ENCODE measurements around the gene LASP1. TPM values are rescaled to one million over a fixed set of nuclear protein-coding genes. Genes with fewer than 3 reads are reported as not detected.

LASP1 gene, protein sequence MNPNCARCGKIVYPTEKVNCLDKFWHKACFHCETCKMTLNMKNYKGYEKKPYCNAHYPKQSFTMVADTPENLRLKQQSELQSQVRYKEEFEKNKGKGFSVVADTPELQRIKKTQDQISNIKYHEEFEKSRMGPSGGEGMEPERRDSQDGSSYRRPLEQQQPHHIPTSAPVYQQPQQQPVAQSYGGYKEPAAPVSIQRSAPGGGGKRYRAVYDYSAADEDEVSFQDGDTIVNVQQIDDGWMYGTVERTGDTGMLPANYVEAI
- total RNA-seq (2014; rRNA removed; shearing (Covaris generic)) (207 and 250 TPM in 2 replicates), polyA plus RNA-seq (2016; fragmentation: Nextera tagmentation; extraction: Ambion mirVana) (198 and 203 TPM in 2 replicates)

DNA sequence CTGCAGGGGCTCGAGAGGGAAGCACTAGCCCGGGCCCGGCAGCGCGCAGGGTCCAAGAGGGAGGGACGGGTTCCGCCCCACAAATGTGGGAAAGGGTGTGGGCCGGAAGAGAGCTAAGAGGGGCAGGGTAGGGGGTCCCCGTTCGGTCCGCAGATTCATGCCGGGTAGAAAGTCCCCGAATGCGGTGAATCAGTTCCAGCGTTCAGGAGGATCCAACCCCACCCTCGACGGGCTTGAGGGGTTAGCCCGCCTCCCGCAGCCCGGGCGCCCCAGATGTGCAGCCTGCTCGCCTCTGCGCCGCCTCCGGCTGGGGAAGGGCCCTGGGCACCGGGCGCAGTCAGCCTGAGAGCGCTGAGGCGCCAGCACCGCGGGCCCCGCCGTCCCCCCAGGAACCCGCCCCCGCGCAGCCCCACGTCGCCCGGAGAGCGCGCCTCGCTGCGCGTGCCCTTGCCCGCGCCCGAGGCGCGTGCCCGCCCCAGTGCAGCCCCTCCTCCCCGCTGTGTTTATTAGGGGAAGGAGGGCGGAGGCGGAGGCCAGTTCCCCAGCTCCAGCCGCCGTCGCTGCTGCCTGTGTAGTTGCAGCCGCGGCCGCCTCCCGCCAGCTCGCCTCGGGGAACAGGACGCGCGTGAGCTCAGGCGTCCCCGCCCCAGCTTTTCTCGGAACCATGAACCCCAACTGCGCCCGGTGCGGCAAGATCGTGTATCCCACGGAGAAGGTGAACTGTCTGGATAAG is at the start of gene LASP1:
Gene LASP1 (plus strand): TSS at position 533 of the 733 bp plus-strand sequence. CDS start 132 bp downstream, at position 665.
- peak within 1 kb of the TSS; percentile 96 for H3K27ac ChIP-seq
- H3K9me3 ChIP-seq (ENCODE audit: low read depth): no peaks in the 10 kb centered on the region
- in situ Hi-C loops (cut with MboI): no loop called here
- peaks cover 30% of the 10 kb centered on the region for H3F3A ChIP-seq (ENCODE audit: insufficient read depth)
- peaks cover 15% of the 10 kb centered on the region for H4K20me1 ChIP-seq (ENCODE audit: insufficient read depth)
- H3K4me1 ChIP-seq (ENCODE audit: insufficient read depth): peaks cover 43% of the 10 kb centered on the region
- no peaks in the 10 kb centered on the region; the same call in 1 of the 2 replicates for H3K36me3 ChIP-seq (ENCODE audit: low read depth)
- H3K79me2 ChIP-seq (ENCODE audit: insufficient read depth): peaks cover 47% of the 10 kb centered on the region
- H3K4me3 ChIP-seq: peak within 1 kb of the TSS; percentile 100
- H3K4me2 ChIP-seq (ENCODE audit: unreplicated experiment): peak within 1 kb of the TSS; percentile 100
- H3K9me2 ChIP-seq (ENCODE audit: insufficient read depth): no peaks in the 10 kb centered on the region
- peak within 1 kb of the TSS; percentile 99 for H3K9ac ChIP-seq
- H2AFZ ChIP-seq: peak within 1 kb of the TSS; percentile 87
- peak; percentile 97 for DNase-seq
- 0 to 1% methylated on average over 37 to 53 of the region's 73 CpGs for WGBS, 2 experiments (ENCODE audit: low coverage in 1 of 2, low lambda C conversion rate in 2 of 2, missing lambda C conversion rate in 2 of 2)
- no peak for TF ChIP-seq EZH2phosphoT487 (IDR thresholded peaks at IDR 0.05; ENCODE audit: insufficient read depth, low read depth)
- TF ChIP-seq EZH2 (IDR thresholded peaks at IDR 0.05; ENCODE audit: insufficient read depth, poor library complexity, severe bottlenecking): no peak
- H3K27me3 ChIP-seq (replicated peaks; ENCODE audit: insufficient read depth): no peaks in the 10 kb centered on the region

GRCh38 chr17:38824899-38825761 is 44.7 kb upstream of the LASP1 start, which contains the start of gene CWC25:
Gene CWC25, minus strand, starts transcription at chr17:38825321. Its CDS starts 138 bp downstream, at chr17:38825183.
- DNase-seq: peak; percentile 94
- no peaks in the 10 kb centered on the region for H3F3A ChIP-seq (ENCODE audit: insufficient read depth)
- no peak for TF ChIP-seq EZH2 (IDR thresholded peaks at IDR 0.05; ENCODE audit: insufficient read depth, poor library complexity, severe bottlenecking)
- H3K27me3 ChIP-seq (replicated peaks; ENCODE audit: insufficient read depth): no peaks in the 10 kb centered on the region
- peak within 1 kb of the TSS; percentile 85 for H3K4me2 ChIP-seq (ENCODE audit: unreplicated experiment)
- peaks cover 2% of the 10 kb centered on the region; the same call in 1 of the 2 replicates for H3K36me3 ChIP-seq (ENCODE audit: low read depth)
- in situ Hi-C loops (cut with MboI): no loop called here
- WGBS, 2 experiments (ENCODE audit: low coverage in 1 of 2, low lambda C conversion rate in 2 of 2, missing lambda C conversion rate in 2 of 2): 1% methylated on average over 49 to 55 of the region's 55 CpGs
- peak within 1 kb of the TSS; percentile 99 for H3K9ac ChIP-seq
- H3K4me1 ChIP-seq (ENCODE audit: insufficient read depth): peaks cover 13% of the 10 kb centered on the region
- peak within 1 kb of the TSS; percentile 99 for H3K27ac ChIP-seq
- H4K20me1 ChIP-seq (ENCODE audit: insufficient read depth): no peaks in the 10 kb centered on the region
- H3K4me3 ChIP-seq: peak within 1 kb of the TSS; percentile 94
- H3K9me2 ChIP-seq (ENCODE audit: insufficient read depth): no peaks in the 10 kb centered on the region
- peaks cover 49% of the 10 kb centered on the region for H3K79me2 ChIP-seq (ENCODE audit: insufficient read depth)
- peak within 1 kb of the TSS; percentile 82 for H2AFZ ChIP-seq
- H3K9me3 ChIP-seq (ENCODE audit: low read depth): no peaks in the 10 kb centered on the region

GRCh38 chr17:38825762-38826247 is 44.1 kb upstream of the LASP1 start:
- DNase-seq: no peak
- WGBS, 2 experiments (ENCODE audit: low coverage in 1 of 2, low lambda C conversion rate in 2 of 2, missing lambda C conversion rate in 2 of 2): 80 to 81% methylated on average over 17 of the region's 17 CpGs
- in situ Hi-C loops (cut with MboI): no loop called here

More at GRCh38 chr17:38825762-38826247, 44.1 kb upstream of the LASP1 start:
- Histone ChIP-seq H2AFZ (peak overlapping the region; percentile 82), H3K36me3 (ENCODE audit: low read depth) (no peaks in the 10 kb centered on the region), H3K4me1 (ENCODE audit: insufficient read depth) (peaks cover 13% of the 10 kb centered on the region), H3K79me2 (ENCODE audit: insufficient read depth) (peaks cover 42% of the 10 kb centered on the region), H3K4me2 (ENCODE audit: unreplicated experiment) (peak overlapping the region; percentile 85), H3K27me3 (replicated peaks; ENCODE audit: insufficient read depth) (no peaks in the 10 kb centered on the region), H3K9me2 (ENCODE audit: insufficient read depth) (no peaks in the 10 kb centered on the region), H4K20me1 (ENCODE audit: insufficient read depth) (no peaks in the 10 kb centered on the region), H3K9me3 (ENCODE audit: low read depth) (no peaks in the 10 kb centered on the region), H3K4me3 (peak overlapping the region; percentile 94), H3K27ac (peak overlapping the region; percentile 99), H3K9ac (peak overlapping the region; percentile 99), H3F3A (ENCODE audit: insufficient read depth) (no peaks in the 10 kb centered on the region)
- no peak for TF ChIP-seq EZH2phosphoT487 (IDR thresholded peaks at IDR 0.05; ENCODE audit: insufficient read depth, low read depth)
- no peak for TF ChIP-seq EZH2 (IDR thresholded peaks at IDR 0.05; ENCODE audit: insufficient read depth, poor library complexity, severe bottlenecking)

Data from GM23248 (cell line).